Osteocyte (in vitro differentiated cells): ENCODE measurements around the gene FGF21. TPM values are rescaled to one million over a fixed set of nuclear protein-coding genes. Genes with fewer than 3 reads are reported as not detected.

Source experiments
- DNase-seq: peaks from one replicate; pipeline ENCODE4 v3.0.0; 2021; ENCODE audit warnings: mixed read lengths; ENCODE audit not compliant: unreplicated experiment; ENCODE audit errors: extremely low spot score
- H3K27ac Mint-ChIP-seq: one replicate; pipeline ENCODE4 v1.8.0; 2021; ENCODE audit warnings: mild to moderate bottlenecking, mixed read lengths; ENCODE audit not compliant: unreplicated experiment
- H3K27me3 Mint-ChIP-seq: one replicate; pipeline ENCODE4 v1.8.0; 2021; ENCODE audit warnings: mixed read lengths; ENCODE audit not compliant: unreplicated experiment
- H3K36me3 Mint-ChIP-seq: one replicate; pipeline ENCODE4 v1.8.0; 2021; ENCODE audit warnings: mixed read lengths; ENCODE audit not compliant: unreplicated experiment
- H3K4me1 Mint-ChIP-seq: one replicate; pipeline ENCODE4 v1.8.0; 2021; ENCODE audit warnings: mixed read lengths; ENCODE audit not compliant: unreplicated experiment
- H3K4me3 Mint-ChIP-seq: one replicate; pipeline ENCODE4 v1.8.0; 2021; ENCODE audit warnings: mild to moderate bottlenecking, moderate library complexity, mixed read lengths; ENCODE audit not compliant: unreplicated experiment
- H3K9me3 Mint-ChIP-seq: one replicate; pipeline ENCODE4 v1.8.0; 2021; ENCODE audit warnings: mixed read lengths; ENCODE audit not compliant: unreplicated experiment
- total RNA-seq: library from RNA; stranded (reverse); gene quantifications from 2 replicates; pipeline ENCODE4 v1.2.1, GENCODE V29; 2021
- TF ChIP-seq, protein P1 (sequence below): fragments of 200-600 bp; sonication (generic); IDR thresholded peaks from 2 replicates; pipeline ENCODE4 v1.5.0; 2021; ENCODE audit warnings: antibody characterized with exemption, mild to moderate bottlenecking, moderate library complexity

FGF21 gene
- total RNA-seq, 1 donor from 2014 or later: not detected

DNA sequence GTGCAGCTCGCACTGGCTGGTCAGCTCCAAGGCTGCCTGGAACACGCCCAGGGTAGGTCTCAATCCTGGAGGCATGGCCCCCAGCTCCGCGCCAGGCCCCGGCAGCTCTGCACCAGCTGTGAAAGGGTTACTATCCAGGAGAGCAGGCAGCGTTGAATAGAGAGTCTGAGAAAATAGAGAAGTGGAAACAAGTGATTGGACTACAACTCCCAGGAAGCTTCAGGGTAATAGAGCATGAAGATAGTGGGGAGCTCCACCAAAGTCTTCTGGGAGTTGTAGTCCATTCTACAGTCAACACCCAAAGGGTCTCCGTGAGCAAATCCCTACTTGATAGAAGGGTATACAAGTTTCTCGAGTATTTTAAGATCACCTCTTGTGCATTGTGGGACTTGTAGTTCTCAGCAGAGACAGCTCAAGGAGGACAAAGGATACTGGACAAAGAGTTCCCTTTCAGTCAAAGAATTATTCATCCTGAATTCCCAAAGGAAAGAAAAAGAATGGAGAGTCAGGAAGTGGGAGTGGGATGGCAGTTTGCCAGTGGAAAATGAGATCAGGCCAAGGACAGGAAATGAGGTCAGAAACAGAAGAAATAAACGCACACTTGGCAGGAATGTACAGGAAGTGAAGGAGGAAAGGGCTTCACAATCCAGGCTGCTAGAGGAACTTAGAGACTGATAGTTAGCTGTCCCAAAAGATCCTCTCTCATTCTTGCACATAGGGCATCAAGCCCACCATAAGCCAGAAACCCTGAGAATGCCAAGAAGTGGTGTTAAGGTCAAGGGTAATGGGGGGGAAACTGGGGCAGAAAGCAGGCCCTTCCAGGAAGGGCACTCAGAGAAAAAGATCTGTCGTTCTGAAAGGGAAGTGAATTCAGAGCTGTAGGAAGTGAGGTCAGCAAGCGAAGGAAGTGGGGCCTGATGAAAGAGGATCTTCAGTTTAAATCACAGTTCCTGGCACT is 30.2 kb upstream of the FGF21 start:
- no peak for DNase-seq
- peak overlapping the region; percentile 98 for H3K27ac Mint-ChIP-seq
- H3K36me3 Mint-ChIP-seq: no peaks in the 10 kb centered on the region
- TF ChIP-seq, protein P1, sequence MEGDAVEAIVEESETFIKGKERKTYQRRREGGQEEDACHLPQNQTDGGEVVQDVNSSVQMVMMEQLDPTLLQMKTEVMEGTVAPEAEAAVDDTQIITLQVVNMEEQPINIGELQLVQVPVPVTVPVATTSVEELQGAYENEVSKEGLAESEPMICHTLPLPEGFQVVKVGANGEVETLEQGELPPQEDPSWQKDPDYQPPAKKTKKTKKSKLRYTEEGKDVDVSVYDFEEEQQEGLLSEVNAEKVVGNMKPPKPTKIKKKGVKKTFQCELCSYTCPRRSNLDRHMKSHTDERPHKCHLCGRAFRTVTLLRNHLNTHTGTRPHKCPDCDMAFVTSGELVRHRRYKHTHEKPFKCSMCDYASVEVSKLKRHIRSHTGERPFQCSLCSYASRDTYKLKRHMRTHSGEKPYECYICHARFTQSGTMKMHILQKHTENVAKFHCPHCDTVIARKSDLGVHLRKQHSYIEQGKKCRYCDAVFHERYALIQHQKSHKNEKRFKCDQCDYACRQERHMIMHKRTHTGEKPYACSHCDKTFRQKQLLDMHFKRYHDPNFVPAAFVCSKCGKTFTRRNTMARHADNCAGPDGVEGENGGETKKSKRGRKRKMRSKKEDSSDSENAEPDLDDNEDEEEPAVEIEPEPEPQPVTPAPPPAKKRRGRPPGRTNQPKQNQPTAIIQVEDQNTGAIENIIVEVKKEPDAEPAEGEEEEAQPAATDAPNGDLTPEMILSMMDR: no peak
- peaks cover 7% of the 10 kb centered on the region for H3K9me3 Mint-ChIP-seq
- peaks cover 21% of the 10 kb centered on the region for H3K4me1 Mint-ChIP-seq
- no peaks in the 10 kb centered on the region for H3K27me3 Mint-ChIP-seq
- H3K4me3 Mint-ChIP-seq: no peak overlapping the region

DNA sequence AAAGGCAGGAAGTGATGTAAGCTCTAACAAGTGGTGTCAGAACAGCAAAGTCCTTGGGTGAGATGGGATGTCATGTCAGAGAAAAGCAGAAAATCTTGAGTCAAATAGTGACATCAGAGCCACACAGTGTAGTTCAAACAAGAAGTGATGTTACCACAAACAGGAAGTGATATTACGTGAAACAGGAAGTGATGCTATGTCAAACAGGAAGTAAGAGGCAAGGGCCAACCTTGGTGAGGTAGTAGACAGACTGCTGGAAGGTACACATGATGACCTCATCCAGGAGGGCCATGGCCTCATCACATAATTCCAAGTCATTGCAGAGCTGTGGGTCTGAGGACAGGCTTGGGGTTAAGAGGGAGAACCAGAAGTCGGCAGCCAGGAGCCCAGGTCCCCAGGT is 28.8 kb upstream of the FGF21 start:
- no peak overlapping the region for H3K4me3 Mint-ChIP-seq
- H3K4me1 Mint-ChIP-seq: peaks cover 13% of the 10 kb centered on the region
- H3K36me3 Mint-ChIP-seq: no peaks in the 10 kb centered on the region
- TF ChIP-seq, protein P1: no peak
- peak overlapping the region; percentile 21 for H3K27ac Mint-ChIP-seq
- no peaks in the 10 kb centered on the region for H3K27me3 Mint-ChIP-seq
- no peak for DNase-seq
- H3K9me3 Mint-ChIP-seq: peaks cover 7% of the 10 kb centered on the region

DNA sequence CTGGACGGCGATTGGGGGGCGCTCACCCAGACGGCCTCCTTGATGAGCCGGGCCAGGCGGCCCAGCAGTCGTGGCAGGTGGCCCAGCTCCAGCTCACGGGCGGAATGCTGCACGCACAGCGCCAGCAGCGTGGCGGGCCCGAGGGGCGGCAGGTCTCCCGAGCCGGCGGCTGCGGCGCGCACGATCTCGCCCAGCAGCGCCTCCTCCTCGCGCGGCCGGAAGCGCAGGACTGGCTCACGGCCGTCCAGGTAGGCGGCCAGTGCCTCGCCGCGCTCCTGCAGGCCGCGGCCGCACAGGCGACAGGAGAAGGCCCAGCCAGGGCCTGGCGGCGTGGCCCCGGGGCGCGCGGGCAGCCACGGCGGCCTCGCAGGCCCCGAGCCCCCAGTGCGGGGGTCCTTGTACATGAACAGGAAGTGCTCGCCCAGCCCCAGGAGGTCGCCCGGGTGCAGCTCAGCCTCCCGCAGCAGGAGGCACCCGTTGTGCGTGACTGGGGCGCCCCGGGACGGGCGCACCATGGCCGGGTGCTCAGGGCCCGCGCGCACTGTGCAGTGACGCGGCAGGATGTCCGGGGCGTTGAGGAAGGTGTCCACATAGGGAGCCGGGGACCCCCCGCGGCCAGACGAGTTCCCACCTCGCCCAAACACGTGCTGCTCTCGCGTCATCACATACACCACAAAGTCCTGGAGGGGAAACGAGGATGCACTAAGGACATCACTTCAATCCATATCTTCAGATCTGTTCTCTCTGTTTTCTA is 26.2 kb upstream of the FGF21 start:
- Mint-ChIP-seq H3K27me3 (no peaks in the 10 kb centered on the region), H3K4me1 (peaks cover 13% of the 10 kb centered on the region), H3K4me3 (no peak overlapping the region), H3K36me3 (no peaks in the 10 kb centered on the region), H3K9me3 (peaks cover 7% of the 10 kb centered on the region), H3K27ac (no peak overlapping the region)
- DNase-seq: no peak
- TF ChIP-seq, protein P1: no peak

DNA sequence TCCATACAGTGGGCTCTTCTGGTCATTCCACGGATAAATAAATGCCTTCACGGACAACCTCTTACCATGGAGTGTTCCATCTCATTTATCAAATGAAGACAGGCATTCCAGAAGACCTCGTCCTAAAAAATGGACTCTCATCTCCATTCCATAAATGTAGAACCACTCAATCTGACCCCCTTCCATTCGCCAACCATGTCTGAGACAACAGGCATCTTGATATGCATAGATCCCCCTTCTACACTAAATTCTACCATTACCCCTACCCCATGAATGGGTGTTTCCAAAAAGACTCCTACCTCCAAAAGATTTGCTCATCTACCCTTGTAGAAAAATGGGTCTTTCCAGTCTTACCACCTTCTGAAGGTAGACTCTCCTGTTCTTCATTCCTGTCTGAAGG is 23.9 kb upstream of the FGF21 start:
- DNase-seq: no peak
- H3K27ac Mint-ChIP-seq: no peak overlapping the region
- no peaks in the 10 kb centered on the region for H3K9me3 Mint-ChIP-seq
- TF ChIP-seq, protein P1: no peak
- no peak overlapping the region for H3K4me3 Mint-ChIP-seq
- no peaks in the 10 kb centered on the region for H3K27me3 Mint-ChIP-seq
- no peaks in the 10 kb centered on the region for H3K36me3 Mint-ChIP-seq
- H3K4me1 Mint-ChIP-seq: peaks cover 4% of the 10 kb centered on the region

DNA sequence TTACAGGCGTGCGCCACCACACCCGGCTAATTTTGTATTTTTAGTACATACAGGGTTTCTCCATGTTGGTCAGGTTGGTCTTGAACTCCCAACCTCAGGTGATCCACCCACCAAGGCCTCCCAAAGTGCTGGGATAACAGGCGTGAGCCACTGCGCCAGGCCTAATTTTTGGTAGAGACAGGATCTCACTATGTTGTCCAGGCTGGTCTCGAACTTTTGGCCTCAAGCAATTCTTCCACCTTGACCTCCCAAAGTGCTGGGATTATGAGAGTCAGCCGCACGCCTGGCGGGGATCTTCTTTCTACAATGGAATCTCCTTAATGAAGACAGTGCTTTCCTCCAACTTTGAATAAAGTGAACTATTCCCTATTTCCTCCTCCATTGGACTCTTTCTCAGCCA is 20.7 kb upstream of the FGF21 start:
- H3K27ac Mint-ChIP-seq: no peak overlapping the region
- H3K4me3 Mint-ChIP-seq: peak overlapping the region; percentile 66
- peaks cover 7% of the 10 kb centered on the region for H3K4me1 Mint-ChIP-seq
- no peak for DNase-seq
- H3K36me3 Mint-ChIP-seq: no peaks in the 10 kb centered on the region
- no peaks in the 10 kb centered on the region for H3K9me3 Mint-ChIP-seq
- no peaks in the 10 kb centered on the region for H3K27me3 Mint-ChIP-seq
- TF ChIP-seq, protein P1: no peak
